ENCODE data around the gene PLS3.
A peak's percentile ranks its signal among the peaks of the same experiment; 100 is the strongest.
"Not testable (repeated sequence)": the region's sequence is repeated elsewhere in the genome, so short reads cannot be mapped to it uniquely, and the experiment has no call there.

The PLS3 gene

DNA sequence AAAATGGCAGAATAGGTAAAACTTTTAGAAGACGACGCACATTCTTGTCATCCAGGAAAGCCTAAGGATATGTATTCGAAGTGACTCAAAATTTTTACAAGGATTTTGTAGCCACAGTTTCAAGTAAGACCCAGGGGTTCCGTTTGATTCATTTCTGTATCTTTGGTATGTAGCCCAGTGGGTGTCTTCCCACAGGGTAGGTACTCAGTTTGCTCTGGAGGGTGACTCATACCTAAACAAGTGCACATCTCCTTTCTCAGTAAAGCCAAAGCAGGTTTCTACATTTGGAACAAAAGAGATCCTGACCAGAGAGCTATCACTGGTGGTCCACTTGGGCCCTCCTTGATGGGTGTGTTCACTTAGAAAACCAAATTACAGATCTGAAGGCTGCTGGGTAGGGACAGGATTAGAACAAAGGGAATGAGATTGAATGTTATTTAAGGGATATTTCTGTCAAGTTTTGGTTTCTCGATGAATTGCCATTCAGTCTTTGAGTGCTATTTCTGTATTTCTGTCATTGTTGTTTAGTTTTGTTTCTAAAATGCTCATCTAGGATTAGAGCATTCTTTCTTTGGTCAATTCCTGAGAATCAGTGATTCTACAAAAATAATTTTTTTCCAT lies 56.1 kb downstream of the PLS3 start:
- no peak for DNase-seq

DNA sequence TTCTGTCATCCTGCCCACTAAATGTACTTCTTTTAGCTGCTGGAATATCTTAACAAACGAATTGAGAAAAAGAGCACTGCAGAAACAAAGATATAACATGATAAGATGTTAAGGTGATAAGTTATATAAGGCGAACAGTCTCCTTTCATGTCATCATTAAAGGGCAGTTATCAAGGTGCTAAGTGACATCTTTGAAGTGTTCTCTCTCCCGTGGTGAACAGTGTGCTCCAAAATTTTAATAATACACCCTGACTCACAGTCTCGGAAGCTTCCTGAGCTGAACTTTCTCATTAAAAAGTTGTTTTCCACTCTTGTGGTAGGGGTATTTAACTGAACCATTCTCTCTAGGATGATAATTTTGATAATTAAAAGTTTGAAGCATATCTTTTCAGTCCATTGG lies 61.6 kb downstream of the PLS3 start:
- DNase-seq = no peak

DNA sequence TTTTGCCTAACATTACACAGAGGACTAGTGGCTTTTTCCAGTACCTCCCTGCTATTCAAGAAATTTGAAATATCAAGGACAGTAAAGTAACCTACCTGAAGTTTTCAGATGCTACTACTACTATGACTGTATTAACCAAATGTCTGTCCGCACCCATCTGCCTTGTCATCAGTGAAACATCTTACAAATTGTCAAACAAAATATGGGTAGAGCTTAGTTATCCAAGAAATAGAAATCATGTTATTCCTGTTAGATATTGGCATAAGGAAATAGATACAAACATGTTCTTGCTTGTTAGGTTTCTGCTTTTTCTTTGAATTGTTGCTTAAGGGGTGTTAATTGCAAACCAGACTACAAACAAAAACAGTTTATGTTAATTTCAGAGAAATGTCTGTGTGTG lies 63.9 kb downstream of the PLS3 start:
- no peak for DNase-seq

DNA sequence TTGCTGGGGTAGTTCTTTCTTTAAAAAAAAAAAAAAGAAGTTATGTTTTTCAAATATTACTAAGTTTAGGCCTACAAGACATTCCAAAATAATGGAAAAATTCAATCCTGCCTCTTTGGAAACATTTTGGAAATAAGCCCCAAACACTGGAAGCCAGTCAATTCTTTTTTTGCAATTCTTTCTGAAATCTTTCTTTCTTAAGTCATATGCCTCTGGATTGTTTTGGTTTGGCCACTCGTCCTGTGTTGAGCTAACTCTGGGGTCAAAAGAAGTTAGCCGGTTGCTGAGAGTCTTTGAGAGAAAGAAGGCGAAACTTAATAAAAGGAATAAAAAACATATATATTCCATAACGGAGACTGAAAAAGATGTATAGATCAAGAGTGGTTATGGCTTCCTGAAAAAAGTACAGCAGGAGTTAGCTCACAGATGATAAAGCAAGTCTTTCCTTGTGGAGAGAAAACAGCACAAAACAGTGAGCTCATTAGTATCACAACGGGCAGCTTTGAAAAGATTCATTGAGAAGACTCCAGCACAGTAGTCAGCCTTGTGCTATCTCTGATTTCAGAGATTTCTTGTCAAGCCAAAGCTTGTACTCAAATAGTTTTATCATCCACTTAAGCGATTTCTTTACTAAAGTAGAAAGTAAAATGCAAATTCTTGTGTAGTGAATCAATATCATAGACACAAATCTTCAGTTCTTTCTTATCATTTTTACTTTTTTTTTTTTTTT lies 64.8 kb downstream of the PLS3 start:
- peak; percentile 56 for DNase-seq

DNA sequence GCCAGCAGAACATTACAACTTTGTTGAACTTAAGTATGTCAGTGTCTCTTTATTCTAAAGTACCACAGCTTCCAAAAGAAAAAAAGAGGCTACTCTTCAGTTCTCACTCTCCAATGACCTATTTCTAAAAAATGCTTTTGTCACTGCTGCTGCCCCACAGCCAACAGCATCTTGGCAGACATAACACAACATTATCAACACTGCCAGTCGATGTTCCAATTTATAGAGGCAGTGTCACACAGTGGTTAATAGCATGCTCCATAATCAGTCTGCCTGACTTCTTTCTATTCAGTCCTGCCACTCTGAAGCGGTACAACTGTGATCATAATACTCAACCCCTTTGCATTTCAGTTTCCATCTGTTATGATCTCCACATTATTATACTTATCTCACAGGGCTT lies 69.2 kb downstream of the PLS3 start:
- DNase-seq = peak; percentile 30

DNA sequence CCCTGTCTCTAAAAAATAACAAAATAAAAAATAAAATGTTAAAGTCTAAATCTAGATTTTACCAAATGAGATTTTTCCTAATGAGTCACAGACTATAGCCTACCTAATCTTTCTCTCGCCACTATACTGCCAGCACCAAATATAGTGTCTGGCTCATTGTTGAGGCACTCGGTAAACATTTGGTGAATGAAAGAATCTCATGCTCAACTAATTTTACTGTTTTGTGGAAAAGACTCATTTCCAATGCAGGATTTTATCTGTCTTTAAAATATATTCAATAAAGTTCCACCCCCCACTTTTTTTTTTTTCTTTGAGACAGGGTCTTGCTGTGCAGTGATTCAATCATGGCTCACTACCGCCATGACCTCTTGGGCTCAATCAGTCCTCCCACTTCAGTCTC lies 71.5 kb downstream of the PLS3 start:
- DNase-seq = no peak

DNA sequence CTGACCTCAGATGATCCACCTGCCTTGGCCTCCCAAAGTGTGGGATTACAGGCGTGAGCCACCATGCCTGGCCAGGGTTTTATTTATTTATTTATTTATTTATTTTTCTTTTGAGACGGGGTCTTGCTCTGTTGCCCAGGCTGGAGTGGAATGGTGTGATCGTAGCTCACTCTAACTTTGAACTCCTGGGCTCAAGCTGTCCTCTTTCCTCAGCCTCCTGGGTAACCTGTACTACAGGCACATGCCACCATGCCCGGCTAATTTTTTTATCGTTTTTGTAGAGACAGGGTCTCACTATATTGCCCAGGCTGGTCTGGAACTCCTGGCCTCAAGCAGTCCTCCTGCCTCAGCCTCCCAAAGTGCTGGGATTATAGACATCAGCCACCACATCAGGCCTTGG lies 72.4 kb downstream of the PLS3 start:
- DNase-seq = not testable (repeated sequence)

DNA sequence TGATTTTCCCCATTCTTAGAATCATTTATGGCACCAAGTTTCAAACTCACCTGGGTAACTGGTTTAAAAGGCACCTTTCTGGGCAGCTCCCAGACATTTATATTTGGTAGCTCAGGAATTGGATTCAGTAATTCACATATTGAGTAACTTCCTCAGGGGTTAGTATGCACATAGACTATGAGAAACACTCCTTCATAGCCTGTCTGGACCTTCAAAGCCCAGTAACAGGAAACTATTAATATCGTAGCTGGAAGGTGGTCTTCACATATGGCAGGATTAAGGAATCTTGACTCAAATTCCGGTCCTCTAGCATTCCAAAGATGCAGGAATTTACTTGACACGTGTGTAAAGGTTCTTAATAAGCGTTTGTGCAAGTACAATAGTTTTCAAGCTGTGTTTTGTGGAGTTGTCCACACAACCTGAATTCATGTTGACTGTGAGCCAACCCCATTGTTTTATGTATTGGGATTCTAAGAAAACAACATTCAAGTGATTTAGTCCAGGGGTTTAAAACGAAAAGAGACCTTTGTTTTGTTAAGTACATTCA lies 78.4 kb downstream of the PLS3 start:
- no peak for DNase-seq

DNA sequence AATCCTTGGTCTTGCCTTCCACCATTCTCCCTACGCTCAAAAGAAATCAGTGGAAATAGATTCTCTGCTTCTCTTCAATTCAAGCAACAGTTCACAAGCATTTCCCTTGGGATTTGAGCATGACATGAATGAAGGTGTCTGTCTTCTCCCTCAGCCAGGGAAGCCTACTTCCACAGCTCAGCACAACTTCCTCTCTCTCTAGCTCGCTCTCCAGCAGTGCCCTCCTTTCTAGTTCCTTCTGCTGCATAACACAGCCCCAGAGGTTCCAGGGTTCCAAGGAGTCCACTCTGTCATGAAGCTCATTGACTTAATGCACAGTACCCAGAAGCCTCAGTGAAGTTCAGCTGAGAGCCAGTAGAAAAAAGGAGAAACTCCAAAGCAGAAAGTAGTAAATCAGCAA lies 81.3 kb downstream of the PLS3 start:
- no peak for DNase-seq

DNA sequence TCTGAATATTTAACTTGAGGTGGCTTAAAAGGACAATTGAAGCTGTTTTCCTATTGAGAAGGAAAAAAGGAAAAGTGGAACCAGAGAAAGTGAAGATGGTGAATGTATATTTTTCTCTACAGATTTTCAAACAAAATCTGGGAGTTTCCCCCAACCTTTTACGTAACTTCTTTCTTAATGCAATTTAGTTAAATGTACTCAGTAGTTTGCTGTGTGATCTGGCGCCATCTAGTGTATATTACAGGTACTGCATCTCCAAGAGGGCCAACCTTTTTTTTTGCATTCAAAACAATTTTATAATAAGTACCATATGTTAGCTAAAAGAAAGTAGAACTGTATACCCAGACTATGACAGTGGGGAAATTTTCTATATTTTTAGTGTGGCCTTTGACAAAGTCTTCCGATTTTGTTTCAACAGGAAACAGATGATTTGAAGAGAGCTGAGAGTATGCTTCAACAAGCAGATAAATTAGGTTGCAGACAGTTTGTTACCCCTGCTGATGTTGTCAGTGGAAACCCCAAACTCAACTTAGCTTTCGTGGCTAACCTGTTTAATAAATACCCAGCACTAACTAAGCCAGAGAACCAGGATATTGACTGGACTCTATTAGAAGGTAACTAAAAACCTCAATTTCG lies 82.0 kb downstream of the PLS3 start:
- DNase-seq = peak; percentile 82

DNA sequence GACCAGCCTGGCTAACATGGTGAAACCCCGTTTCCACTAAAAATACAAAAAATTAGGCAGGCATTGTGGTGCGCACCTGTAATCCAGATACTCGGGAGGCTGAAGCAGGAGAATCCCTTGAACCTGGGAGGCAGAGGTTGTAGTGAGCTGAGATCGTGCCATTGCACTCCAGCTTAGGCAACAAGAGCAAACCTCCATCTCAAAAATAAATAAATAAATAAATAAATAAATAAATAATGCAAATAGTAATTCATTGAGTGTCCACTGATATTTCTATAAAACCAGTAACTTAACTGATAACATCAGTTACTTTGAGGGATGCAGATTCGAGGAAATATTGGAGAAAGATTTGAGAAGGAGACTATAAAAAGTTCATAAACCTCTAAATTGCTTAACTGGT lies 83.4 kb downstream of the PLS3 start:
- not testable (repeated sequence) for DNase-seq

DNA sequence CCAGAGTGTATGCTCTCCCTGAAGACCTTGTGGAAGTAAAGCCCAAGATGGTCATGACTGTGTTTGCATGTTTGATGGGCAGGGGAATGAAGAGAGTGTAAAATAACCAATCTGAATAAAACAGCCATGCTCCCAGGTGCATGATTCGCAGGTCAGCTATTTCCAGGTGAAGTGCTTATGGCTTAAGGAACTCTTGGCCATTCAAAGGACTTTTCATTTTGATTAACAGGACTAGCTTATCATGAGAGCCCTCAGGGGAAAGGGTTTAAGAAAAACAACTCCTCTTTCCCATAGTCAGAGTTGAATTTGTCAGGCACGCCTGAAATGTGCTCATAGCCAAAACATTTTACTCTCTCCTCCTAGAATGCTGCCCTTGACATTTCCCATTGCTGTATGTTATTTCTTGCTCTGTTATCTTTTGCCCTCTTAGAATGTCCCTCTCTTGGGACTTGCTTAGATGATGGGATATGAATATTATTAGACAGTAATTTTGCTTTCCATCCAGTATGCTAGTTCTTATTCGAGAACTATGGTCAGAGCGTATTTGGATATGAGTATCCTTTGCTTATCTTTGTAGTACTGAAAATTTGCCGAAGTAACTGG lies 88.6 kb downstream of the PLS3 start:
- no peak for DNase-seq

DNA sequence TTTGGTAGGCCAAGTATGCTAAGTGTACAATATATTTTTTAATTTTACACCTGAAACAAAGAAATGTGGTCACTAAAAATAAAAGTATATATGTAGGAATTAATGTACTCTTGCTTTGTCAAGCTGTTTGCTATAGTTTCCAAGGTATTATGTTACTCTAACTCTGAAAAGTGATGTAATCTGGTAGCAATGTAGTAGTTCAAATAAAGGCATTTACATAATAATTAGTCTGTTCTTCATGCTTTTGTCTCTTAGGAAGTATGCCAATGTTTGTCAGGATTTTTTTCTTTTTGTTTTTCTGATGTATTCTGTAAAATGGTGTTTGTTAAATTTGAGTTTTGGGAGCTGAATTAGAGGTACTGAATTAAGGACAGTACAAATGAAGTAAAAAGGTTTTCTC lies 89.5 kb downstream of the PLS3 start:
- DNase-seq = no peak

DNA sequence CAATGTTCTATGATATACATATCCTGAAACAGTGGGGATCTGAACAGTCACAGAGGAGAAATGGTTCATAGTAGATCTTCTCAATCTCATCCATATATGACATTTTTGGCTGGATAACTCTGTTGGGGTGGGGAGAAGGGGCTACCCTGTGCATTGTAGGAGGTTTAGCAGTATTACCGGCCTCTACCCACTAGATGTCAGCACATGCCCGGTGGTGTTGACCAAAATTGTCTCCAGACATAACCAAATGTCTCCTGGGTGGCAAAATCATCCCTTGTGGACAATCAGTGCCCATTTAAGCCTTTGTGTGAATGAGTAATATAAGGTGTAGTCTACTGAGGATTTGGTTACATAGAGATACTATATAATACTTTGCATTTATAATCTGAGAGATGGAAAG lies 89.9 kb downstream of the PLS3 start:
- DNase-seq = peak; percentile 63

DNA sequence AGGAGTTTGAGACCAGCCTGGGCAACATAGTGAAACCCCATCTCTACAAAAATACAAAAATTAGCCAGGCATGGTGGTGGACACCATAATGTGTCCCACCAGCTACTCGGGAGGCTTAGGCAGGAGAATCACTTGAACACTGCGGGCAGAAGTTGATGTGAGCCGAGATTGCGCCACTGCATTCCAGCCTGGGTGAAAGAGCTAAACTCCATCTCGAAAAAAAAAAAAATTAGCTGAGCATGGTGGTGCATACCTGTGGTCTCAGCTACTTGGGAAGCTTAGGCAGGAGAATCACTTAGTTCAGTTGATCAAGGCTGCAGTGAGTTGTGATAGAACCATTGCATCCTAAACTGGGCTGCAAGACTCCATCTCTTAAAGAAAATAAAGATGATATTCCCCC lies 91.2 kb downstream of the PLS3 start:
- no peak for DNase-seq

DNA sequence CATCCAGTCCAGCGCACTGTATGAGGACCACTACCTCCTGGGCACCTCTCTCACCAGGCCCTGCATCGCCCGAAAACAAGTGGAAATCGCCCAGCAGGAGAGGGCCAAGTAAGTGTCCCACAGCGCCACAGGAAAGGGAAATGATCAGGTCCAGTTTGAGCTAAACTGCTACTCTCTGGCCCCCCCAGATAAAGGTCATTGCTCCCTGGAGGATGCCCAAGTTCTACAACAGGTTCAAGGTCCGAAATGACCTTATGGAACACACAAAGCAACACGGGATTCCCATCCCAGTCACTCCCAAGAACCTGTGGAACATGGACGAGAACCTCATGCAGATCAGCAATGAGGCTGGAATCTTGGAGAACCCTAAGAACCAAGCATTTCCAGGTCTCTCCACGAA lies 104.1 kb downstream of the PLS3 start:
- DNase-seq = no peak

DNA sequence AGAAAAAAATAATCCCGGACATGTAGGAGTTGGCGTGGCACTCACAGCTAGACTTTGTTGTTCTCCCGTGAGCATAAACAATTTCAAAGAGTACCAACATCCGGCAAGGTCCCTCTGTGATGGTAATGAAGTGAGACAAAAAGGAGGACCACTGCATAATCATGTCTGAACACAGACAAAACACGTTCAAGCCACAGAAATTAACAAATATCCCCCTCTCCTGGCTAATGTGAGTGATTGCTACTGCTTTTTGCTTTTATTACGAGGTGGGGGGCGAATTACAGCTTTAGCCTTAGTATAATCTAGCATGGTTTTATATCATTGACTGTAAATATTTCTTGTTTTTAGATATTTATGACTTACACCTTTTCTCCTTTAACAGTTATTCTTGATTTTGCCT lies 118.5 kb downstream of the PLS3 start:
- no peak for DNase-seq

DNA sequence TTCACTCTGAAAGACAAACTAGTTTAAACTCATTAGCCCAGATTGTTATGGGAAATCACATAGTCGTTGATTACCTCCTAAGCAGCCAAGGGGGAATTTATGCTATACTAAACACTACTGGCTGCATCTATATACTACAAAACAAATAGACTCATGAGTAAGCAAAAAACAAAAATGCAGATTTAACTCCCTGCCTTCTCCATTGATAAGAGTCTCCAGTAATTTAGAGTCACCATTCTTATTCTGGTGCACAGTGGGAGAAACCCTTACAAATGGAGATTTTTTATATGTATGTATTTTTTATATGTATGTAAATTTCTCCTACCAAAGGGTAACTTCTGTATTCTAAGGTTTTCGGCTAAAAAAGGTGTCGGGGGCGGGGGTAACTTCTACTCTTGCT lies 126.6 kb downstream of the PLS3 start:
- no peak for DNase-seq

DNA sequence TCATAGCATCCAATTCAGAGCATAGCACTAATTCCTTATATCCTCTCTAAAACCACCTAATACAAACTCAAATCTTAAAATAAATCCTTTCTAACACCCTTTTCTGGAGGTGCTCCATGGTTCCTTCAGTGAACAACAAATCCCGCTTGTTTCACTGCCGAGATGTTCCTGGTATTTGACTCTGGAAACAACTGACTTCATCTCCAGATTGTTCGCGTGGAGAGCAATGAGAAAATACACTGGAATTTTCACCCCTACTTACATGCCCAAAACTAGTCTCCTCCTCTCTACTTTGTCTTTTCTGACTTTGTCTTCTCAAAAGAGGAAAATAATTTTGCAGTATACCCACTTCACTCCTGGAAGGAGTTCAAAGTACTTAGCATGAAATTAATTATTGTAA lies 129.0 kb downstream of the PLS3 start:
- DNase-seq = no peak

DNA sequence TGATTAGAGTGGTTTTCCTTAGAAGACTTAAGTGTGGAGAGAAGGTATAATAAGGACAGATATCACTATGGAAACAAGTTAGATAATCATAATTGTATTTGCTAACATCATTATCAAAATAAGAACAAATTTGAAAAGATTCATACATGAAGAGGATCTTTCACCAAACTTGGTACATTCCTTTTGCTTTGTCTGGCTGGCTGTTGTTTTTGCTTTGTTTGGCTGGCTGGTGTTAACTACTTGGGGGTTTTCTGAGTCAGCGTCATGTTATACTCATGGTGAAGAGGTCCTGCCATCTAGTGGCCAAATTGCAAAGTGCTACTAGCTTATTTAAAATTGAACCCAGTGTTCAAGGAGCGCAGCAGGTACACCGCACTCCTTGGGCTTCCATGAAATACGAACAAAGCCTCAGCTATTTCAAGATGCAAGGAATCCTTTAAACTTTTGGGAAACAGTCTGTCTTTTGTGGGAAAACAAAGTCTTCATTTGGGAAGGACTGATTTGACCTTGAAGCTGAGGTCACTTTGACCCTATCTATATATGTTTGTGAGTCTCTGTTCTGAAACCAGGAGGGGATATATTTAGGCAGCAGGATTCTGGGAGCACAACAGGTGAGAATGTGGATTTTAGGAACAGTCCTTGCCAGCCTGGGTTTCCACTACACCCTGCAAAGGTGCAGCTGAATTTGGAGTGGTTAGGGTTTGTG lies 129.7 kb downstream of the PLS3 start:
- peak; percentile 64 for DNase-seq

DNA sequence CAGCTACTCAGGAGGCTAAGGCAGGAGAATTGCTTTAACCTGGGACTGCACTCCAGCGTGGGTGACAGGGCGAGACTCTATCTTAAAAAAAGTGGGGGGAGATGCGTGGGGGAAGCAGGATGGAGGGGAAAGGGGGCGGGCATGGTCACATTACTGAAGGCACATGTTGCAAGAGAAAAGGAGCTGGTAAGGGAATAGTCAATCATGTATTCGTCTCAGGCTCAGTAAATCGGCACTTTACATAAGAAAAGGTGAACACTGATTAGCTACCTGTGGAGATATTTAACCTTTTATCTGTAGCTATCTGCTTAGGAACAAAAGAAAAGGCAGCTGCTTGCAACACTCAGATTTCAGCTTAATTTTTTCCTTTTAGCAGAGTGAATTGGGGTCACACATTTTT lies 132.5 kb downstream of the PLS3 start:
- DNase-seq = no peak

DNA sequence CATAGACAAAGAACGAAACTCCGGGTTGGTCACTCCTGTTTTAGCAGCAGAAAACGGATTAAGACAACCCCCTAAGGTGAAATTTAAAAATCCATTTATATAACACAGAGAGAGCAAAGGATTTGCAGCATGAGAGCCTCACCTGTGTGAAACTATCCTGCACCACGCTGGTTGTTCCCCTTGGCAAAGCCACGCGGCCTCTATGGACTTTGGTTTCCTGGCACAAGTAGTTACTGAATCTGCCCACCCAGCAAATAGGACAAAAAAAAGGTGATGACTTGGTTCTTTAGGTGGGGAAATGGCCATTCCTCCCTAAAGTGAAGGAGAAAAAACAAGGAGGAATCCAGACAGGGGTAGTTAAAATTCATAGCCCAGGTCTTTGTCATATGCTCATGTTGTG lies 133.1 kb downstream of the PLS3 start:
- DNase-seq = no peak

DNA sequence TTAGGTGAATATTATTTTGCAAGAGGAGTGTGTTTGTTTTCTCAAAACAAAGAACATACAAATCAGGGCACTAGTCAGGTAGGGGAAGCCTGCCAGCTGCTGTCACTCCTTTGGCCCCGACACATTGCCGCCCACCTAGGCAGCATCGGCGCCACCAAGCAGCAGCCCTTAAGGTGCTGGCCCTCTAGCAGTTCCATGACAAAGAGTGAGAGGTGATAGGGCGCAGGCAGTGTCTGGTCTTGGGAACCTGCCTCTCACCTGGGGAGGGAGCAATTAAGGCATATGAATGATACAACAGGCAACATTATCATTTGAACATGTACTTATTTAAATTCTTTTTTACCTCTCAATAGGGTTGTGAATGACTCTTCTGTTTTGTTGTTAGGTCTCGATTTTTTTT lies 135.1 kb downstream of the PLS3 start:
- no peak for DNase-seq
